ENCODE results near the gene MYOM3. TPM values are rescaled to one million over a fixed set of nuclear protein-coding genes. Genes with fewer than 3 reads are reported as not detected.

Gene MYOM3
- total and polyA plus RNA-seq, 2 of the 4 experiments (the other 2 are of a cell fraction), result 0.03 TPM; not detected in 1

- POLR2A ChIA-PET (ENCODE audit: unreplicated experiment), result no interaction called here
- Histone ChIP-seq H3K4me3 (ENCODE audit: insufficient read depth, low read depth, low read length) (no peak overlapping the region), H2AK5ac (ENCODE audit: low read depth, low read length) (no peak overlapping the region), H2BK5ac (ENCODE audit: low read depth, low read length, poor library complexity, severe bottlenecking) (no peak overlapping the region), H3K14ac (replicated peaks; ENCODE audit: low read depth, low read length) (no peak overlapping the region), H4K5ac (ENCODE audit: low read depth, low read length) (no peak overlapping the region), H2AK9ac (replicated peaks; ENCODE audit: low read depth, low read length, poor library complexity) (no peak overlapping the region), H2AFZ (replicated peaks; ENCODE audit: low read length, poor library complexity) (no peak overlapping the region), H3K23ac (ENCODE audit: low read depth, low read length) (no peak overlapping the region), H3K9me3 (ENCODE audit: control insufficient read depth, insufficient read depth, low read length) (no peaks in the 10 kb centered on the region), H3K36me3 (ENCODE audit: control insufficient read depth, insufficient read depth, low read length) (no peaks in the 10 kb centered on the region), H3K9ac (ENCODE audit: low read depth, low read length) (no peak overlapping the region), H3K18ac (ENCODE audit: low read depth, low read length) (no peak overlapping the region), H3K4ac (ENCODE audit: low read depth, low read length) (no peak overlapping the region), H3K79me1 (ENCODE audit: low read depth in 1 of 2, low read length in 2 of 2) (no peaks in the 10 kb centered on the region), H2BK120ac (ENCODE audit: low read depth, low read length) (no peak overlapping the region), H3K4me2 (ENCODE audit: low read depth, low read length) (no peak overlapping the region), H3K56ac (ENCODE audit: extremely low read depth, insufficient read depth, low read length) (no peak overlapping the region), H3K4me1 (ENCODE audit: control insufficient read depth, insufficient read depth, low read length) (no peaks in the 10 kb centered on the region), H2BK20ac (ENCODE audit: low read depth, low read length) (no peak overlapping the region), H2BK15ac (ENCODE audit: low read depth, low read length) (no peak overlapping the region), H4K91ac (ENCODE audit: insufficient read depth, low read depth, low read length) (no peak overlapping the region), H3K9me1 (ENCODE audit: insufficient read depth, low read length) (peaks cover 2% of the 10 kb centered on the region; the same call in 1 of the 2 replicates), H4K8ac (ENCODE audit: low read depth in 2 of 2, low read length in 2 of 2) (no peak overlapping the region), H3K27me3 (ENCODE audit: control insufficient read depth, insufficient read depth, low read length) (peaks cover 60% of the 10 kb centered on the region), H4K20me1 (ENCODE audit: insufficient read depth, low read length) (no peaks in the 10 kb centered on the region), H3K27ac (ENCODE audit: insufficient read depth, low read length) (no peak overlapping the region)
- WGBS, 2 experiments (ENCODE audit: extremely low coverage in 2 of 2, insufficient read length in 1 of 2), result 40% methylated on average over 2 of the region's 8 CpGs; no CpG with 5 or more reads in 1 of the 2 experiments
- ATAC-seq (ENCODE audit: low read depth) (no peak), DNase-seq (no peak)
- in situ Hi-C loops (cut with MboI; ENCODE audit: low sequenced_read_pairs), result no loop called here
- no peak for TF ChIP-seq RCOR1 (IDR thresholded peaks at IDR 0.05; ENCODE audit: insufficient replicate concordance, low read length)
- no peak for TF ChIP-seq FOS (IDR thresholded peaks at IDR 0.05; ENCODE audit: low read depth, low read length)
- CTCF ChIA-PET, result interaction anchor here (0.5 kb wide), 1 partner anchor 374 kb away, joined by 4 read pairs; no protein-coding TSS in a partner anchor
- intact Hi-C loops (cut with micrococcal nuclease), result no loop called here
- dilution Hi-C loops (cut with HindIII; ENCODE audit: low sequenced_read_pairs, unreplicated experiment), result no loop called here
- BruUV-seq (replicated peaks), result no TSS peak
Observed at GRCh38 chr1:24096009-24096738, 15.8 kb downstream of the MYOM3 start.
